IPS-NIHi7 (cell line): Measurements from ENCODE around the gene ZDHHC11.

Source experiments
- DNase-seq: peaks from one replicate; pipeline ENCODE4 v3.0.0; 2012; ENCODE audit warnings: mixed read lengths; ENCODE audit errors: extremely low spot score

The ZDHHC11 gene

GRCh38 chr5:746258-746761 is 104.5 kb downstream of the ZDHHC11 start:
- DNase-seq = no peak
